GM12878 (cell line): ENCODE measurements around the gene NACC1. TPM values are rescaled to one million over a fixed set of nuclear protein-coding genes. Genes with fewer than 3 reads are reported as not detected.

Experiments
- NFYA ChIP-seq: IDR thresholded peaks from 2 replicates; pipeline ENCODE4 v1.6.1; 2011; ENCODE audit warnings: low read depth, mild to moderate bottlenecking, low read length, improper control_type of control experiment, borderline replicate concordance
- polyA plus RNA-seq, 11 experiments: library from polyadenylated mRNA; depleted of rRNA in 4 of 11; unstranded in 6 of 11; stranded (reverse) in 5 of 11; fragments of >200 nt; fragmentation: Nextera tagmentation in 4 of 11; fragmentation: Illumina TruSeq in 1 of 11; extraction: Ambion mirVana in 4 of 11; extraction: Trizol in 1 of 11; gene quantifications; 1 replicate in 1 of 11; 2 replicates in 10 of 11; pipeline versions ENCODE4 v1.2.1 to v1.2.3, GENCODE V29; 2011 to 2016; ENCODE audit warnings: inconsistent platforms in 2 of 11, missing spikeins in 2 of 11, low read depth in 1 of 11
- total RNA-seq, 4 experiments: library from RNA; depleted of rRNA in 3 of 4; stranded (reverse); fragments of >200 nt in 3 of 4; fragmentation: Illumina TruSeq in 1 of 4; extraction: Trizol in 1 of 4; gene quantifications; 2 replicates each; pipeline versions ENCODE4 v1.2.1 to v1.2.3, GENCODE V29; 2013 to 2021
- TF ChIP-seq, protein P1 (sequence below): fragments of 450-650 bp; formaldehyde crosslinking; IDR thresholded peaks from 2 replicates; pipeline ENCODE4 v1.4.0; 2020; ENCODE audit warnings: mild to moderate bottlenecking, moderate library complexity
- TF ChIP-seq, protein P2 (sequence below): fragments of 150-350 bp; IDR thresholded peaks from 2 replicates; pipeline ENCODE4 v1.6.1; 2014; ENCODE audit warnings: mild to moderate bottlenecking, low read depth, low read length

The NACC1 gene
- total and polyA plus RNA-seq, 10 of the 15 experiments (the other 5 are each of a cell fraction or from before 2014, with no cell fraction given), result 0.18 to 120 (median 19.2) TPM

DNA sequence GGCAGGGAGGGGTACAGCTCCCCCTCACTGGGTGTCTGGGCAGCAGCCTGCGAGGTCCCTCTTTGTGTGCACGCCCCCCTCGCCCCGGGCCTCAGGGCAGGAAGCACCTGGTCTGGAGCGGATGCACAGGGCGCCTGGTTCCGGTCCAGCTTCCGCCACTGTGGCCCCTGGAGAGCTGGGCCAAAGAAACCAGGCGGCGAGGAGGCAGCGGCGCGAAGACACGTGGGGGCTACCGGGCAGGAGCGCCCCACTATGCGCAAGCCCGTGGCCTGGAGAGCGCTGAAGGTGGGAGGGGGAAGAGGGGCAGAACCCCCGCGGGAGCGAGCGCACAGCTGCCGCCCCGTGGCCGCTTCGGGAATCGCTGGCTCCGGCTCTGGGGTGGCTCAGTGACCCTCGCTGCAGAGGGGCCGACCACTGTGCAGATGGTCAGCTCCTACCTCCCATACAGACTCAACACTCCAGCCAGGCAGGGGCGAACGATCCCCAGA lies 13.7 kb upstream of the NACC1 start (continued):
- TF ChIP-seq, protein P1, sequence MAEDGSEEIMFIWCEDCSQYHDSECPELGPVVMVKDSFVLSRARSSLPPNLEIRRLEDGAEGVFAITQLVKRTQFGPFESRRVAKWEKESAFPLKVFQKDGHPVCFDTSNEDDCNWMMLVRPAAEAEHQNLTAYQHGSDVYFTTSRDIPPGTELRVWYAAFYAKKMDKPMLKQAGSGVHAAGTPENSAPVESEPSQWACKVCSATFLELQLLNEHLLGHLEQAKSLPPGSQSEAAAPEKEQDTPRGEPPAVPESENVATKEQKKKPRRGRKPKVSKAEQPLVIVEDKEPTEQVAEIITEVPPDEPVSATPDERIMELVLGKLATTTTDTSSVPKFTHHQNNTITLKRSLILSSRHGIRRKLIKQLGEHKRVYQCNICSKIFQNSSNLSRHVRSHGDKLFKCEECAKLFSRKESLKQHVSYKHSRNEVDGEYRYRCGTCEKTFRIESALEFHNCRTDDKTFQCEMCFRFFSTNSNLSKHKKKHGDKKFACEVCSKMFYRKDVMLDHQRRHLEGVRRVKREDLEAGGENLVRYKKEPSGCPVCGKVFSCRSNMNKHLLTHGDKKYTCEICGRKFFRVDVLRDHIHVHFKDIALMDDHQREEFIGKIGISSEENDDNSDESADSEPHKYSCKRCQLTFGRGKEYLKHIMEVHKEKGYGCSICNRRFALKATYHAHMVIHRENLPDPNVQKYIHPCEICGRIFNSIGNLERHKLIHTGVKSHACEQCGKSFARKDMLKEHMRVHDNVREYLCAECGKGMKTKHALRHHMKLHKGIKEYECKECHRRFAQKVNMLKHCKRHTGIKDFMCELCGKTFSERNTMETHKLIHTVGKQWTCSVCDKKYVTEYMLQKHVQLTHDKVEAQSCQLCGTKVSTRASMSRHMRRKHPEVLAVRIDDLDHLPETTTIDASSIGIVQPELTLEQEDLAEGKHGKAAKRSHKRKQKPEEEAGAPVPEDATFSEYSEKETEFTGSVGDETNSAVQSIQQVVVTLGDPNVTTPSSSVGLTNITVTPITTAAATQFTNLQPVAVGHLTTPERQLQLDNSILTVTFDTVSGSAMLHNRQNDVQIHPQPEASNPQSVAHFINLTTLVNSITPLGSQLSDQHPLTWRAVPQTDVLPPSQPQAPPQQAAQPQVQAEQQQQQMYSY, result no peak
- TF ChIP-seq NFYA, result no peak
- TF ChIP-seq, protein P2, sequence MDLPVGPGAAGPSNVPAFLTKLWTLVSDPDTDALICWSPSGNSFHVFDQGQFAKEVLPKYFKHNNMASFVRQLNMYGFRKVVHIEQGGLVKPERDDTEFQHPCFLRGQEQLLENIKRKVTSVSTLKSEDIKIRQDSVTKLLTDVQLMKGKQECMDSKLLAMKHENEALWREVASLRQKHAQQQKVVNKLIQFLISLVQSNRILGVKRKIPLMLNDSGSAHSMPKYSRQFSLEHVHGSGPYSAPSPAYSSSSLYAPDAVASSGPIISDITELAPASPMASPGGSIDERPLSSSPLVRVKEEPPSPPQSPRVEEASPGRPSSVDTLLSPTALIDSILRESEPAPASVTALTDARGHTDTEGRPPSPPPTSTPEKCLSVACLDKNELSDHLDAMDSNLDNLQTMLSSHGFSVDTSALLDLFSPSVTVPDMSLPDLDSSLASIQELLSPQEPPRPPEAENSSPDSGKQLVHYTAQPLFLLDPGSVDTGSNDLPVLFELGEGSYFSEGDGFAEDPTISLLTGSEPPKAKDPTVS, result no peak
